ENCODE measurements around the gene IFIT2. TPM values are rescaled to one million over a fixed set of nuclear protein-coding genes. Genes with fewer than 3 reads are reported as not detected.
"Not testable (repeated sequence)": the region's sequence is repeated elsewhere in the genome, so short reads cannot be mapped to it uniquely, and the experiment has no call there.

IFIT2 gene
- total RNA-seq, 6 experiments from 2014 or later, result 4.7 to 12.4 (median 9.8) TPM

DNA sequence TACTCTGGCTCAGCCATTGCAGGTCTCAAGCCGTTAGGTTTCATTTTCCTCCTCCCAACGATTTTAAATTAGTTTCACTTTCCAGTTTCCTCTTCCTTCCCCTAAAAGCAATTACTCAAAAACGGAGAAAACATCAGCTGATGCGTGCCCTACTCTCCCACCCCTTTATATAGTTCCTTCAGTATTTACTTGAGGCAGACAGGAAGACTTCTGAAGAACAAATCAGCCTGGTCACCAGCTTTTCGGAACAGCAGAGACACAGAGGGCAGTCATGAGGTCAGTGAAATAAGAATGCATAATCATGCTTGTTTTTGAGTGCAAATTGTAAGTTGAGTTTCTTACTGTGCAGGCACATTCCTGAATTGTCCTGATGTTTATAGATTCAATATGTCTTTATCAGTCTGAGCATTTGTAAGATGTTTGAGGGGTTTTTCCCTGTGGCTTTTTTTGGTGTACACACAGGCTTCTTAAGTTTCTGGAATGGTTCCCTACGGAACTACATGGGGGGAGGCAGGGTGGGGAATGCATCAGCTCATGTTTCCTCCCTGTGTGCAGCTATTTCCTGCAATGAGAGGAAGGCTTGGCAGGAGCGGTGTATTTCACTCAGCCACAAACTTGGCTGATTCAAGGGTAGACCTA is 26.1 kb downstream of the IFIT2 start, which contains the start of gene IFIT3:
Gene IFIT3 (plus strand): TSS at position 195 of the 639 bp plus-strand sequence. CDS start 77 bp downstream, at position 272.
- intact Hi-C loops (cut with DNase I), result no loop called here

DNA sequence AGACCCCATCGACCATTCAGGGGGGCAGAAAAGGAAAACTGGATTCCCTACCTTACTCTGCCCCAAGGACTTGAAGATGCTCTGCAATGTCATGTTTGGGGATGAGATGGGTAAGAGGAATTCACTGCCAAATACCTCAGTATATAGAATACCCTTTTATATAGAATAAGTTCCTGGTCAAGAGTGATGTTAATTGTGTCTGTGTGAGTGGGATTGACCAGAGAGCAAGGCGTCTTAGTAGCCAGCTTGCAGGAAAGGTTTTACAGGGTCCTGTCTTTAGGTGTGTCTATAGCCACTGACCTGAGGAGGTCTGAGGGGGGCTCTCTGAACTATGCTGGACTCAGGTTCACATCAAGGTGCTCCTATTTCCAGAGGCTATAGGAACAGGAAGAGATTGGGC is 27.3 kb downstream of the IFIT2 start:
- 90% methylated on average over 2 of the region's 2 CpGs for WGBS (ENCODE audit: insufficient coverage, low coverage, low lambda C conversion rate, missing lambda C conversion rate)
- DNase-seq (no peak), ATAC-seq (no peak)
- TF ChIP-seq POLR2A (IDR thresholded peaks at IDR 0.05), result no peak
- TF ChIP-seq, protein P1, sequence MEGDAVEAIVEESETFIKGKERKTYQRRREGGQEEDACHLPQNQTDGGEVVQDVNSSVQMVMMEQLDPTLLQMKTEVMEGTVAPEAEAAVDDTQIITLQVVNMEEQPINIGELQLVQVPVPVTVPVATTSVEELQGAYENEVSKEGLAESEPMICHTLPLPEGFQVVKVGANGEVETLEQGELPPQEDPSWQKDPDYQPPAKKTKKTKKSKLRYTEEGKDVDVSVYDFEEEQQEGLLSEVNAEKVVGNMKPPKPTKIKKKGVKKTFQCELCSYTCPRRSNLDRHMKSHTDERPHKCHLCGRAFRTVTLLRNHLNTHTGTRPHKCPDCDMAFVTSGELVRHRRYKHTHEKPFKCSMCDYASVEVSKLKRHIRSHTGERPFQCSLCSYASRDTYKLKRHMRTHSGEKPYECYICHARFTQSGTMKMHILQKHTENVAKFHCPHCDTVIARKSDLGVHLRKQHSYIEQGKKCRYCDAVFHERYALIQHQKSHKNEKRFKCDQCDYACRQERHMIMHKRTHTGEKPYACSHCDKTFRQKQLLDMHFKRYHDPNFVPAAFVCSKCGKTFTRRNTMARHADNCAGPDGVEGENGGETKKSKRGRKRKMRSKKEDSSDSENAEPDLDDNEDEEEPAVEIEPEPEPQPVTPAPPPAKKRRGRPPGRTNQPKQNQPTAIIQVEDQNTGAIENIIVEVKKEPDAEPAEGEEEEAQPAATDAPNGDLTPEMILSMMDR (IDR thresholded peaks at IDR 0.05), result no peak
- H3K4me1 ChIP-seq, result peaks cover 0 to 25% (median 6%) of the 10 kb centered on the region in 4 donors
- H3K9me3 ChIP-seq, result no peaks in the 10 kb centered on the region
- peak overlapping the region in 1 of 3 donors; percentile 59 for H3K4me3 ChIP-seq
- H3K27ac ChIP-seq, result peak overlapping the region in 2 of 3 donors; percentile 86 to 95
- H3K36me3 ChIP-seq, result no peaks in the 10 kb centered on the region
- intact Hi-C loops (cut with DNase I), result no loop called here
- no peaks in the 10 kb centered on the region for H3K27me3 ChIP-seq

More for the DNA sequence above, 26.1 kb downstream of the IFIT2 start, which contains the start of gene IFIT3:
- H3K4me3 ChIP-seq, result peak within 1 kb of the TSS; percentile 48 to 59 (median 51)
- H3K4me1 ChIP-seq, result peaks cover 0 to 13% (median 2%) of the 10 kb centered on the region in 4 donors
- H3K27me3 ChIP-seq, result no peaks in the 10 kb centered on the region
- TF ChIP-seq POLR2A (IDR thresholded peaks at IDR 0.05), result peak; percentile 53
- TF ChIP-seq, protein P1 (IDR thresholded peaks at IDR 0.05), result no peak
- H3K27ac ChIP-seq, result peak within 1 kb of the TSS; percentile 86 to 95 (median 90)
- peak; percentile 70 to 81 (median 74) for ATAC-seq
- DNase-seq, result peak in 2 of 3 donors; percentile 61 to 68
- WGBS (ENCODE audit: insufficient coverage, low coverage, low lambda C conversion rate, missing lambda C conversion rate), result 0% methylated on average over 7 of the region's 7 CpGs
- H3K9me3 ChIP-seq, result no peaks in the 10 kb centered on the region
- H3K36me3 ChIP-seq, result no peaks in the 10 kb centered on the region

DNA sequence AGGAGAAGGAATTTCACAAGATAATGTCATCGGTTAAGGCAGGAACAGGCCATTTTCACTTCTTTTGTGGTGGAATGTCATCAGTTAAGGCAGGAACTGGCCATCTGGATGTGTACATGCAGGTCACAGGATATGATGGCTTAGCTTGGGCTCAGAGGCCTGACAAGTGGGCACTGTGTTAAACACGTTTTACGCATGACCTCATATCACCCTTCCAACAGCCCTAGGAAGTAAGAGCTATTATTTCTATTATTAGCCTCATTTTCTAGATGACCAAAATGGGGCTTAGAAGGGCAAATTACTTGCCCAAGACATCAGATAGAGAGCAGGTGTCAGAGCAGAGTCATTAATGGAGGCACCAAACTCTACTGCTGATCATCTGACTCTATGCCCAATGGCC is 28.2 kb downstream of the IFIT2 start:
- WGBS (ENCODE audit: insufficient coverage, low coverage, low lambda C conversion rate, missing lambda C conversion rate), result 58% methylated on average over 3 of the region's 3 CpGs
- H3K27me3 ChIP-seq; ATAC-seq; H3K36me3 ChIP-seq; DNase-seq; intact Hi-C loops (cut with DNase I); H3K4me3 ChIP-seq; H3K9me3 ChIP-seq: not testable (repeated sequence)
- peaks cover 0 to 33% (median 9%) of the 10 kb centered on the region in 4 donors for H3K4me1 ChIP-seq
- H3K27ac ChIP-seq, result peak overlapping the region in 2 of 3 donors; percentile 82 to 95

DNA sequence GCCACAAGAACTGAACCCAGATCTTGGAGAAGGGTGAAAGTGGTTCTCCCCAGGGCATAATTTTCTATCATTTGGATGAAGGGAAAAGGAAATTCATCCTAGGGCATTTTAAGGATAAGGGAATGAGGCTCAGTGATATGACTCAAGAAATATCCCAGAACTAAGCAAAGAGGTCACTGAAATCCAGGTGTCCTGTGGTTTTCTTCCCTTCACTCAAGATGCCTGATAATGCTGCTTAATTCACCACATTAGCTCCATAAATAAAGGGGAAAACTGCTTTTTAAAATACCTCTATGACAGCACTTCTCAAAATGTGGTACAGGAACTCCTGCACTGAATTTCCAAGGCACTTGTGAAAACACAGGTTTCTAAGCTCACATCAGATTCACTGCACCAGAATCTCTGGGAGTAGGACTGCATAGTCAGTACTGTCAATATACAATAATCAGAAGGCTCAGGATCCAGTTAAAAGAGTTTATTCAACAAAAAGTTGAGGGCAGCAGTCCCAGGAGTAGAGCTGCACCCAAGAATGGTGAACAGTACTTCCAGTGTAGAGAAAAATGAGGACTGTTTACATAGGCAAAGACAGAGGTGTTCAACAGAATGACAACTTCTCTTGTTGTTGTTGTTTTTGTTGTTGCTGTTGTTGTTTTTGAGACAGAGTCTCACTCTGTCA is 28.8 kb downstream of the IFIT2 start:
- intact Hi-C loops (cut with DNase I), result no loop called here
- DNase-seq (no peak), ATAC-seq (no peak)
- H3K4me3 ChIP-seq, result no peak overlapping the region
- no peaks in the 10 kb centered on the region for H3K9me3 ChIP-seq
- peak overlapping the region in 2 of 3 donors; percentile 82 to 95 for H3K27ac ChIP-seq
- TF ChIP-seq POLR2A (IDR thresholded peaks at IDR 0.05), result no peak
- TF ChIP-seq, protein P1 (IDR thresholded peaks at IDR 0.05), result no peak
- peaks cover 0 to 35% (median 9%) of the 10 kb centered on the region in 4 donors for H3K4me1 ChIP-seq
- no peaks in the 10 kb centered on the region for H3K36me3 ChIP-seq
- H3K27me3 ChIP-seq, result no peaks in the 10 kb centered on the region

DNA sequence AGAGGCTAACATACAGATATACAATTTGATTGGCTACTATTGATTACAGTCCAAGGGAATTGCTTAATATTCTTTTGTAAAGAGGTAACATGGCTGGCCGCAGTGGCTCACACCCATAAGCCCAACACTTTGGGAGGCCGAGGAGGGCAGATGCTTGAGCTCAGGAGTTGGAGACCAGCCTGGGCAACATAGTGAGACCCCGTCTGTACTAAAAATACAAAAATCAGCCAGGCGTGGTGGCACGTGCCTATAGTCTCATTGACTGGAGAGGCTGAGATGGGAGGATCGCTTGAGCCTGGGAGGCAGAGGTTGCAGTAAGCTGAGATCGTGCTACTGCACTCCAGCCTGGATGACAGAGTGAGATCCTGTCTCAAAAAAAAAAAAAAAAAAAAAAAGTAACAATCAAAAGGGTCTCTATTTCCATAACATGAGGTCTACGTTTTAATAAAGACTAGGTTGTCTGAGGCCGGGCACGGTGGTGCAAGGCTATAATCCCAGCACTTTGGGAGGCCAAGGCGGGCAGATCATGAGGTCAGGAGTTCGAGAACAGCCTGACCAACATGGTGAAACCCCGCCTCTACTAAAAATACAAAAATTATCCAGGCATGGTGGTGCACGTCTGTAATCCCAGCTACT is 29.8 kb downstream of the IFIT2 start:
- H3K27me3 ChIP-seq; DNase-seq; H3K9me3 ChIP-seq; H3K36me3 ChIP-seq; intact Hi-C loops (cut with DNase I); ATAC-seq: not testable (repeated sequence)
- WGBS (ENCODE audit: insufficient coverage, low coverage, low lambda C conversion rate, missing lambda C conversion rate), result 70% methylated on average over 12 of the region's 14 CpGs
- Histone ChIP-seq H3K27ac (peak overlapping the region; percentile 80 to 95 (median 82)), H3K4me1 (peaks cover 0 to 35% (median 9%) of the 10 kb centered on the region in 4 donors), H3K4me3 (peak overlapping the region in 2 of 3 donors; percentile 47 to 51)

Measured in right lobe of liver (tissue), 6 donors.